ENCODE results near the gene ARSI.

Gene ARSI

DNA sequence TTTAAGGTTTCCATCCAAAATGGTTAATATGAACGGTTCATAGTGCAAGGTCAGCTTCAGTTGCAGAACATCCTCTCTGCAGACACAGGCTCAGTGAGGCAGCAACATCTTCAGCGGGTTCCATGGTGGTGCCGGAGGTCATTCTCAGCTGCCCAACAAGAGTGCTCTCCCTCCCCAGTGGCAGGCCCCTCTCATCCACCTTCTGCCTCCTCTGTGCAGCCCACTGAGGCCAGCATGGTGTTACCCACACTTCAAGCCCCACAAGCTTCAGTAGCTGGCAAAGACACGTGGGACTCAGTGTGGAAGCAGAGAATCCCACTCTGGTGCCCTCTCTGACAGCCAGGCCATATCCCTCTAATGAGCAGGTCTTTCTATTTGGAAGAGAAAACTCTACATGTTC is 4.1 kb upstream of the ARSI start:
- no peak for DNase-seq

DNA sequence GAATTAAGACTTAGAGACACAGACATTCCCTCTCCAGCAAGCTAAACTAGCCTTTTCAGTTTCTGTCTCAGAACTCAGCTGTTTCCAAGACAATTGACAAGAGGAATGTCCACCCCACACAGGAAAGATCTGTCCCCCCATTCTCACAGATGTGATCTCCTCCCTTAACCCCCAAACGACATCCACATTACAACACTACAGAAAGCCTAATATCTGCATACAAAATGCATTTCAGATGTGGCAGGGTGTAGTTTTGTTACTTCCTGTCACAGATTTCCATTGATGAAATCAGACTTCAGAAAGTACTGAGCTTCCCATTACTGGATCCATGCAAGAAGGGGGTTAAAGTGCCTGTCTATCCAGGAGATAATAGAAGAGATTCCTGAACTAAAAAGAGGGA is 2.9 kb upstream of the ARSI start:
- DNase-seq: no peak

GRCh38 chr5:150305095-150305494 is 2.4 kb upstream of the ARSI start:
- no peak for DNase-seq

DNA sequence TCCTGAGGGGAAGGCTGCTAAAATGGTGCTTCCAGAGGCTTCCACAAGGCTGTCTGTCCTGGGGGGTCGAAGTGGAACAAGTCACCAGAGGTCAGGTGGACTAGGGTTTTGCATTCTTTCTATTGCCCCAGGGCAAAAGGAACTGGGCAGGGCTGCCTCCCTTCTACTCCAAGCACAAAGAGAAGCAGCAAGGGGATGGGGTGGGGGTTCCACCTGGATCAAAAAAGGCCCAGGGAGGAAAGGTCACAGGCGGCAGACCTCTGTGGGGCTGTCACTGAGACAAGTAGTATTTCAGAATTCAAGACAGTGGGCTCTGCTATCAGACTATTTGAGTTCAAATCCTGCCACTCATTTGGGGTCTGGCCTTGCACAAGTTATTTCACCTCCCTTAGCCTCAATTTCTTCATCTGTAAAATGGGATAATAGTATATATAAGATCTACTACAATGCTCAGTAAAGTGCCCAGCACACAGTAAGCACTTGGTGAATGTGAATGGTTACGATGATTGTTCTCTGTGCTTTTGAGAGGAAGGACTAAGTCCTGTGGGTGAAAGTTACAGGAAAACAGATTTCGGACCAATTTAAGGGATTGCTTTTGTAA is 1.9 kb upstream of the ARSI start:
- no peak for DNase-seq

GRCh38 chr5:150303660-150304386 is 1.1 kb upstream of the ARSI start:
- no peak for DNase-seq

GRCh38 chr5:150303070-150303615 is 438 bp upstream of the ARSI start:
- no peak for DNase-seq

DNA sequence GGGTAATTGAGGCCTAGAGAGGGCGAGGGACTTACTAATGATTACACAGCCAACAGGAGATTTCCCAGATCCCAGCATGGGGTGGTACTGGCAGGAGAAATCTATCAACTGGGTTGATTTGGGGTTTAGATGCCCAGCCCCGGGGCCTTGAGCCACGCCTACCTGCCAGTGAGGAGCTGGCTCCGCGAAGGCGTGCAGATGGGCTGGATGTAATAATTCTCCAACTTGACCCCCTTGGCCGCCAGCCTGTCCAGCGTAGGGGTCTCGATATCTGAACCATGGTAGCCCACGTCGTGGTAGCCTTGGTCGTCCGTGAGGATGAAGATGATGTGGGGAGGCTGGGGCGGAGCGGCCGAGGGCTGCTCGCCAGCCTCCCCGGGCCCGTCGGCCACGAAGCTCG is 804 bp downstream of the ARSI start:
- no peak for DNase-seq

GRCh38 chr5:150301170-150301505 is 1.6 kb downstream of the ARSI start:
- DNase-seq: no peak

- no peak for DNase-seq
These were observed 2.1 kb downstream of the ARSI start for GRCh38 chr5:150300496-150301169.

DNA sequence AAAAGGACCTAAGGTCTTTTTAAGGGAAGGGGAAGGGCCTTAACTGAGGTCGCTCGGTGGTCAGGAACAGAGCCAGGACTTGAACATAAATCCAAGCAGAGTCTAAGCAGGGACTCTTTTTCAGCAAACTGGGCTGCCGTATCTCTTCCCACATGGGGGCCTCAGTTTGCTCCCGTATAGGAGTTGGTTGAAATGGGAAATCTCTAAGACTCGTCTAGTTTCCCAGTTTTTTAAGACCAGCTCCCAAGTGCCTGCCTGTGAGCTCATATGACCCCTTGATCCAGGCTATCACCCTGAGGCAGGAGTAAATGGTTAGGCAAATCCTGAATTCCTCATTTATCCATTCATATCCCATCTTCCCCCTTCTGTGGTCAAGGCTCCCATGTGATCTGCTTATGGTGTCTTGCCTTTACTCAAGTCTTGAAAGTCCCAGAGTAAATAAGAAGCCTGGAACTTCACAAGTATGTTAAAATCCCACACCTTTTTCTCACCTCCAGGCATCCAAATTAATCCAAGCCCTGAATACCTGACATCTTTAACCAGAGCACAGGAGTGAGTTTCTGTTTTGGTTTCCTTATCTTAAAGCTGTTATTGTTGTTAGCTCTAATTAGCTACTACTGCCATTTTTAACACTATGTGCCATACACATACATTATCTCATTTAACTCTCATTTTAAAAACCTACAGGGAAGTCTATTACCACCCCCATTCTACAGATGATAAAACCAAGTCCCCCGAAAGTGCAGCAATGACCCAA is 3.0 kb downstream of the ARSI start:
- DNase-seq: no peak

GRCh38 chr5:150298701-150299451 is 3.8 kb downstream of the ARSI start:
- no peak for DNase-seq

DNA sequence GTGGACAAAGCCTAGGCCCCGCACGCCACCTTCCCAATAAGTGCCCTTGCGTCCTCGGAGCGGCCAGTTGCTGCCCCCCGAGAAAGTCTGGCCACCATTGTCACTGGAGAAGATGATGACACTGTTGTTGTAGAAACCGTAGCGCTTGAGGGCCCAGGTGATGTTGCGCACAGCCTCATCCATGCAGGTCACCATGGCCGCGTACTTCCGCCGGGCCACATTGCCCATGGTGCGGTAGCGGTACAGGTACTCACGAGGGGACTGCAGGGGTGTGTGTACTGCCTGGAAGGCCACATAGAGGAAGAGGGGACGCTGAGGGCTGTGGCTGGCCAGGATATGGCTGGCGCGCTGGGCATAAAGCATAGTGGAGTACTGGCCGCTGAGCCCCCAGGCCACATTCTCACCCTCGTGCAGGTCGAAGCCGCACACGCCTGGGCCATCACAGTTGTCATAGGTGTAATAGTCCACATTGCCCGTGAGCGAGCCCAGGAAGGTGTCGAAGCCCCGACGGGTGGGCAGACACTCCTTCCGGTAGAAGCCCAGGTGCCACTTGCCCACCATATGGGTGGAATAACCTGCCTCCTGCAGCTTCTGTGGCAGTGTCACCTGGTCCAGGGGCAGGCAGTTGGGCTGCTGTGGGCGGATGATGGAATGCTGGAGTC is 4.6 kb downstream of the ARSI start:
- no peak for DNase-seq

DNA sequence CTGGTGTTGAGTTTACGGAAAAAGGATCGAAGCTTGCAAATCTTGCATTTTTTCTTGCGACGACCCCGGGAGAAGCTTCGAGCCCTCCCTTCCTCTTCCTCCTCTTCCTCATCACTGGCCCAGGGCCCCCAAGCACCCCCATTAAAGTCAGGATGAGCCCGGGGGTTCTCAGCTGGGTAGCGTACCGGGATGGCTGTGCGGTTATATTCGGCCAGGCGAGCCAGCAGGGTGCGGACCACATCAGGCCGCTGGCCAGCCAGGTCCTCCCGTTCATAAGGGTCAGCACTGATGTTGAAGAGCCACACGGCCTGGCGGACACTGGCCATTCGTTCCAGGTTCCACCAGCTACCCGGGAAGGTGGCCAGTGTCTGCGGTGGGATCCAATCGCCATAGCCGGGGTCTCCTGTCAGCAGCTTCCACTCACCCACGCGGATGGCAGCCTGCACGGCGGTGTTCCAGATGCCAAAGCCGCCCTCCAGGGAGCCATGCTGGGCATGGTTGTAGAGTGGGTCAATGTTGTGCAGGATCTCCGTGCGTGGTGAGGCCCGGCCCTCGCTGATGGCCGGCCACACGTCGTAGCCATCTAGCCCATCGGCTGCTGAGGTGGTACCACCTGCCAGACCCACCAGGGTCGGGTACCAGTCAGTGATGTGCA is 5.3 kb downstream of the ARSI start:
- no peak for DNase-seq

DNA sequence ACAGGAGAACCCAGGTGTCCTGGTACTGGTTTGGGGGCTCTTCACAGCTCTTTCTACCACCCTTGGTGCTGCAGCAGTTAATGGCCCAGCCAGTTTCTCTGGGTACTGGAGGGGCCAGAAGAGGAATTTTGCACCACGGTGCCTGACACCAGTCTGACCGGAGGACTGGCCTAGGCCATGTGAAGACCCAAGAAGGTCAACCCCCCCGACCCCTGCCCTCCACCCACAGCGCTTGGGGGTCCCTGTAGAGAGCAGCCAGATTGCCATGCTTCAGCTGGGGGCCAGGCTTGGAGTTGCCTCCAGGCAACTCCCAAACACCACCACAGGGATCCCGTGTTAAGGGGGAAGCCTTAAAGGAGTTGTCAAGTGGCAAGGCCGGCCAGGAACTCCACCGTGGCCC is 6.2 kb downstream of the ARSI start:
- no peak for DNase-seq

DNA sequence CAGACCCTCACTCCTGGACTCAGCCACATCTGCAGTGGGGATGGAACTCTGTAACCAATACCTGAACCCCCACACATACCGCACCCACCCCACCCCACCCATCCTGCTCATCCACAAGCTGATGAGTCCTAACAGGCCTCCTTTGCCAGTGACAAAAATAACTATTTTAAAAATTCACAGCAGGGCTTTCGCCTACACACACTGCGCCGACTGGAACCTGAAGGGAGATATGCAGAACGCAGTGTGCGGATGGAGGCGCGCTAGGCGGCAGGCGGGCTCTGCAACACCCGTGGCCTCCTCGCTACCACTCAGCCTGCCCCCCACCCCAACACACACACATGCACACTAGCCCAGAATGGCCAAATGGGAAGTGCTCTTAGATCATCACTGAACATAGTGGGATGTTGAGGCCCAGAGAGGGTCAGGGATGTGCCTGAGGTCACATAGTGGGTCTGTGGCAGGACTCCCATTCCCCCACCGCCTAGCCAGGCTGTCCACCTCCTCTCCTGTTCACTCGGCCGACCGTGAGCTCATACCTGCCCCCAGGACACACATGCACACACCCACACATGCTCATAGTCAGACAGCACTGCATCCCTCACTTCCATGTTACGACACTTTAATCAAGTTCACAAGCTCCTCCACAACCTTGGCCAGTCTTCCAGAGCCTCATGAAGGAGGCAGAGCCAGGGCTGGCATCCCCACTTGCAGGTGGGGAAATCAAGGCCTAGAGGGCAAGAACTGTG is 6.8 kb downstream of the ARSI start:
- DNase-seq: no peak

DNA sequence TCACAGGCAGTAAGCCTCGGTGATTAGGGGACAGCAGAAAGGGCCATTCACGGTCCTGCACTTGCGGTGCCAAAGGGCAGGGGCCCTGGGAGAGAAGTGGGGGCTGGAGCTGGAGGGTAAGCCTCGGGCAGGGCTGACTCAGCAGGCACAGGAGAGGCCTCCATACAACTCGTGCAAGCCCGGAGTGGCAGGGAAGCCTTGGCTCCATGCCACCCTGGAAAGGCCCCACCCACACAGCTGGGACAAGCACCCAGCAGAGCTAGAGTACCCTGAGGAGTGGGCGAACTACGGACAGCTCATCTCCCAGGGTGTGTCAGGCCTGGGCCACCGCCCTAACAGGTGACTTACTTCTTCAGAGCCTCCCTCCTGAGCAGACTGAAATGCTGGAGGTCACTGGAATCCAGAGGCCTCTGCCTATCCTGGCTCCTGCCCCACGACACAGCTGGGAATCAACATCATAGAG is 7.5 kb downstream of the ARSI start:
- no peak for DNase-seq

DNA sequence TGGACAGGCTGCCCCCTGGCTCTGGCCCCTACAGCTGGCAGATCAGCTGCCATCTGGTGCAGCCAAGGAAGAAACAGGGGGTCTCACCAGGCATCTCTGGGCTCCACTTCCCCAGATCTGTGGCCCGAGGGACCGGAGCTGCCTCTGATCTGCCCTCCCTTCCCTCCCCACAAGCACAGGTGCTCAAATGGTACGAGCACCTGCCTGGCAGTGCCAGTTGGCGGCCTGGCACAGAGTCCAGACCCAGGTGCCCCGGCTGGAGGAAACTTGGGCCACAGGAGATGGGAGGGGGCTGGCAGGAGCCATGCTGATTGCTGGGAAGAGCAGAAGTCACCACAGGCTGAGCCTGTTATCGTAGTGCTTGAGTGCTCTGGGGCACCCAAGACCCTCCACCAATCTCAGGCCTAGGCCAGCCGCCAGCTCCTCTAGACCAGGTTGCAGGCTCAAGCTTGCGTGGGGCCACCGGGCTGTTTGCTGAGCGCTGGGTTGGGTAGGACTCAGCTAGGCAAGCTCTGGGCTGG is 8.1 kb downstream of the ARSI start:
- no peak for DNase-seq

- DNase-seq: no peak
These were observed 9.4 kb downstream of the ARSI start for GRCh38 chr5:150293091-150293941.
